ENCODE measurements around the gene NTRK1.

The NTRK1 gene

GRCh38 chr1:156887734-156888133, 27.1 kb downstream of the NTRK1 start:
- DNase-seq (ENCODE audit: extremely low spot score): no peak
- TF ChIP-seq FOXA1 (IDR thresholded peaks at IDR 0.05): no peak
- TF ChIP-seq BHLHE40 (IDR thresholded peaks at IDR 0.05; ENCODE audit: borderline replicate concordance): no peak
- TF ChIP-seq PKNOX1 (IDR thresholded peaks at IDR 0.05): no peak
- TF ChIP-seq LEF1 (IDR thresholded peaks at IDR 0.05; ENCODE audit: borderline replicate concordance): no peak
- no peak for TF ChIP-seq ELF4 (IDR thresholded peaks at IDR 0.05)
- TF ChIP-seq HDGF (IDR thresholded peaks at IDR 0.05; ENCODE audit: borderline replicate concordance): no peak
- no peak for TF ChIP-seq ARNT (IDR thresholded peaks at IDR 0.05)
- ChIA-PET POLR2A (interaction anchor here (0.9 kb wide), 1 partner anchor 159 kb away, joined by 4 read pairs; the partner anchor contains the start of genes ISG20L2 and METTL25B), CTCF (interaction anchor here (1.1 to 2.1 kb wide), 9 partner anchors 23 to 198 kb away, joined by 3 to 11 read pairs (median 5); partner anchors contain the start of gene LRRC71)

- DNase-seq (ENCODE audit: extremely low spot score): peak; percentile 85
- ChIA-PET CTCF (interaction anchor here (0.7 to 4.1 kb wide), 29 partner anchors 10 to 266 kb away, joined by 3 to 38 read pairs (median 3); partner anchors contain the start of genes INSRR, LRRC71, METTL25B and NTRK1), POLR2A (interaction anchor here (0.8 to 1.7 kb wide), 4 partner anchors 52 to 172 kb away, joined by 3 to 7 read pairs (median 3); partner anchors contain the start of gene PRCC)
- TF ChIP-seq TARDBP (IDR thresholded peaks at IDR 0.05) (no peak), ELF4 (IDR thresholded peaks at IDR 0.05) (no peak), L3MBTL2 (conservative IDR thresholded peaks at IDR 0.05) (no peak), NFRKB (IDR thresholded peaks at IDR 0.05) (no peak), LEF1 (IDR thresholded peaks at IDR 0.05; ENCODE audit: borderline replicate concordance) (no peak), FOXA1 (IDR thresholded peaks at IDR 0.05) (no peak), SUZ12 (IDR thresholded peaks at IDR 0.05) (no peak), ZNF384 (IDR thresholded peaks at IDR 0.05) (no peak), CTBP1 (IDR thresholded peaks at IDR 0.05; ENCODE audit: borderline replicate concordance) (no peak)
Measured at GRCh38 chr1:156889802-156890580, 29.3 kb downstream of the NTRK1 start.

GRCh38 chr1:156892190-156893047, 31.8 kb downstream of the NTRK1 start:
- POLR2A ChIA-PET: interaction anchor here (0.5 to 0.7 kb wide), 2 partner anchors 34 to 35 kb away, joined by 3 read pairs; no protein-coding TSS in a partner anchor
- TF ChIP-seq ZNF384 (IDR thresholded peaks at IDR 0.05) (no peak; the same call in 1 of the 2 replicates), HDGF (IDR thresholded peaks at IDR 0.05; ENCODE audit: borderline replicate concordance) (no peak)
- DNase-seq (ENCODE audit: extremely low spot score): peak; percentile 96
- CTCF ChIA-PET: interaction anchor here (0.6 to 4.1 kb wide), 25 partner anchors 9 to 264 kb away, joined by 3 to 38 read pairs (median 5); partner anchors contain the start of genes INSRR, METTL25B and NTRK1

GRCh38 chr1:156893048-156893953, 32.6 kb downstream of the NTRK1 start, which contains the start of gene PEAR1:
Gene PEAR1 (plus strand): TSS chr1:156893718. CDS start chr1:156903927, 10,209 bp downstream.
- DNase-seq (ENCODE audit: extremely low spot score): no peak
- POLR2A ChIA-PET: no interaction called here
- no peak for TF ChIP-seq PKNOX1 (IDR thresholded peaks at IDR 0.05)
- TF ChIP-seq ELF4 (IDR thresholded peaks at IDR 0.05): no peak
- no peak for TF ChIP-seq ARNT (IDR thresholded peaks at IDR 0.05)
- TF ChIP-seq L3MBTL2 (conservative IDR thresholded peaks at IDR 0.05): no peak
- TF ChIP-seq LEF1 (IDR thresholded peaks at IDR 0.05; ENCODE audit: borderline replicate concordance): no peak
- CTCF ChIA-PET: interaction anchor here (0.6 to 3.9 kb wide), 7 partner anchors 8 to 193 kb away, joined by 3 to 35 read pairs (median 5); no protein-coding TSS in a partner anchor

- CTCF ChIA-PET: interaction anchor here (0.7 to 1.4 kb wide), 5 partner anchors 16 to 205 kb away, joined by 3 to 7 read pairs (median 4); no protein-coding TSS in a partner anchor
- DNase-seq (ENCODE audit: extremely low spot score): no peak
- no peak for TF ChIP-seq HDGF (IDR thresholded peaks at IDR 0.05; ENCODE audit: borderline replicate concordance)
- TF ChIP-seq FOXA1 (IDR thresholded peaks at IDR 0.05): no peak
- no peak for TF ChIP-seq ELF4 (IDR thresholded peaks at IDR 0.05)
- no peak for TF ChIP-seq TARDBP (IDR thresholded peaks at IDR 0.05)
- no peak for TF ChIP-seq FOXM1 (IDR thresholded peaks at IDR 0.05; ENCODE audit: borderline replicate concordance)
- no peak for TF ChIP-seq BHLHE40 (IDR thresholded peaks at IDR 0.05; ENCODE audit: borderline replicate concordance)
- no peak for TF ChIP-seq PKNOX1 (IDR thresholded peaks at IDR 0.05)
- POLR2A ChIA-PET: no interaction called here
Measured at GRCh38 chr1:156894001-156894400, 33.3 kb downstream of the NTRK1 start.
